ENCODE results near the gene ATP8B1. TPM values are rescaled to one million over a fixed set of nuclear protein-coding genes. Genes with fewer than 3 reads are reported as not detected.
"Not testable (repeated sequence)": the region's sequence is repeated elsewhere in the genome, so short reads cannot be mapped to it uniquely, and the experiment has no call there.

Gene ATP8B1
- total RNA-seq, 1 donor from 2014 or later: 7.8 TPM

DNA sequence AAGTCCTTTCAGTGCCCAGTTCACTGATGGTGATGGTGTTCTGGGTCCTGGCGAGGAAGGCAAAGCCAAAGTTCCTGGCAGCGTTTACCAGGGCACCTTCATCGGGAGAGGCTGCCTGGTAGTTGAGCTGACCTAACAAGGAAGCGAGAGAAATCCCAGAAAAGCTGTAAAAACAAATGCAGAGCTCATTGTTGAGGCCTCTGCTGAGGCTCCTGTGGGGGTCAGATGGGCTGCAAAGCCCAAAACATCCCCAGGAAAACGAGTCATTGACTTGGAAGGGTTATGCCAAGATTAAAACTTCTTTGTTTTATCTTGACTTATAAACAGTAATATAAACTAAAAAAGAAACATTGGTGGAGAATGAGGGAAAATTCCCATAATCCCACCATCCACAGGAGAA, 128.2 kb downstream of the ATP8B1 start:
- no peak for DNase-seq (ENCODE audit: low spot score)

DNA sequence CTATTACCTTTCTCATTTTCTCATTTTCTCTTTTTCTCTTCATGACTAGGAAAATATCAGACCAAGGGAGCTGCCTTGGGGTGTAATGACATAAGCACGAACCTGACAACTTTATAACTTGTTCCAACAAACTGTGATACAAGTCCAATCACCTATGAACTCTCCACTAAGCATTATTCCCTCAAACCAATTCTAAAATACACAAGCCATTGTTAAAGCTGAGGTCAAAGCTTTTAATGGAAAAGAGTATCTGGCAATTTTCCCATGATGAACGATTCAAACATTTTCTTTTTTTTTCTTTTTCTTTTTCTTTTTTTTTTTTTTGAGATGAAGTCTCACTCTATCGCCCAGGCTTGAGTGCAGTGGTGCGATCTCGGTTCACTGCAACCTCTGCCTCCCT, 133.1 kb downstream of the ATP8B1 start:
- no peak for DNase-seq (ENCODE audit: low spot score)

DNA sequence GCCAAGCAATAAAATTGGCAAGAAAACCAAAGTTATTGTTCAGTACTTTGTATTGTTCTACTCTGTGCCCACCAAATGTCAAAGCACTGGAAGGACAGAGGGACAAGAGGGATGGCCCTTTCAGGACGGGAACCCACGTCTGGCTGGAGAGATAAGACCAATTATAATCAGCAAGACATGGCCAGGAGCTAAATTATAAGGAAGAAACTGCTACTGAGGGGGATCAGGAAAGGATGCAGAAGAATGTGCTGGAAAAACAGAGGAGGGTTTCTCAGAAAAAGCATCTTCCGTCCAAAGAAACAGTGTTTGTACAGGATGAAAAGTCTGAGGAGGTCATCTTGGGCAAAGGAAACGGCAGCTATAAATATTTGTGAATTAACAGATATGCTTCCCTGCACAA, 135.1 kb downstream of the ATP8B1 start:
- no peak for DNase-seq (ENCODE audit: low spot score)

DNA sequence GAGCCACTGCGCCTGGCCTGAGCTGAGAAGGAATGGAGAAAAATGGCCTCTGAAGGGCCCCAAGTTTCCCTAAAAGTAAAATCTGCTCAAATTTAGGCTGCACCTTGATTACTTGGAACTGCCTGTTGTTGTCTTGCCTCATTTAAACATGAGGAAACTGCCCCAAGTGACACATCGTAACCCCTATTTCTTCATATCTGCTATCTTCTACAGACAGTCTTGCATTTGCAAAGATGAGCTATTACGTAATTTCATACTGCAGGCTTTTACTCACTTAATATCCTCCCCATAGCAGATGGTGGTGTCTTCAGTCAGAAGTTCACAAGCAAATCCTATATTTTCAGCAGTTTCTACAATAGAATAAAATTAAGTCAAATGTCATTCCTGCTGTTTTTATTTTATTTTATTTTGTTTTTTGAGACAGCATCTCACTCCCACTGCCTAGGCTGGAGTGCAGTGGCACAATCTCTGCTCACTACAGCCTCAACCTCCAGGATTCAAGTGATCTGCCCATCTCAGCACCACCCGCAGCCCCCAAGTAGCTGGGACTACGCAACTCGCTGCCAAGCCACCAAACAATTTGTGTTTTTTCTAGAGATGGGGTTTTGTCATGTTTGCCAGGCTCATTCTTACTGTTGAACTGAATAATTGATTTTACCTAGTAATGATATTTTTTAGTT, 136.2 kb downstream of the ATP8B1 start:
- no peak for DNase-seq (ENCODE audit: low spot score)

DNA sequence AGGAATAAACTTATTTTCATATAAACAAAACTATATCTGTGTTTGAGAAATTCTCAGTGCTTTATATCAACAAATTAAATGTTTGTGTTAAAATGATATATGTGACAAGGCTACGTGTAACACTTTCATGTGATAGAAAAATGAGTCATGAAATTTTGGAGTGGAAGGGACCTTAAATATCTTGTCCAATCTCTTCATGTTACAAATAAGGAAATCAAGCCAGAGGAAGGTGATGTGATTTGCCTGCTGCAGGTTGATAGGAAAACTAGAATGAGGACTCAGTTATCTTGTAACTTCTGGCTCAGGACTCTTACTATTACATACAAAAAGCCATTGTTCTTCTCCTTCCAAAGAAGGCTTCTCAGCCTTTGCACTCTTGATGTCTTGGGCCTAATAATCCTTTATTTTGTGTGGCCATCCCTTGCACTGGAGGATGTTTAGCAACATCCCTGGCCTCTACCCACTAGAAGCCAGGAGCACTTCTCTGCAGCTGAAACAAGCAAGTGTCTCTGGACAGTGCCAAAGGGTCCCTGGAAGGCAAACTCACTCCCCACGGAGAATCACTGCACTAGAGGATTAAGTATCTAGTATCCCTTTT, 138.4 kb downstream of the ATP8B1 start:
- no peak for DNase-seq (ENCODE audit: low spot score)

DNA sequence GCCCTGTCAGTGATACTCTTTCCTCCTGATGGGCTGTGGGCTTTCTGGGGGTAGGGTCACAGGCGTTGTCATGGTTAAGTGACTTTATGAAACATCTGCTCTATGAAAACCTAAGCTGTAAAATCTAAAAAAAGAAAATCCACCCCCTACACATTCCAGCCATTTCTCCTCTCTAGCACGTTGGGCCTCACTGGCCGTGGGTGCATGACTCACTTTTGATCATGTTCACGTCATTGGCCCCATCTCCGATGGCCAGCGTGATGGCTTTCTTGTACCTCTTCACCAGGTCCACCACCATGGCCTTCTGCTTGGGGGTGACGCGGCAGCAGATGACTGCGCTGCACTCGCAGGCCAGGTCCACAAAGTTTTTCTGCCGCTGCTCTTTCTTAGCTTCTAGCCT, 142.2 kb downstream of the ATP8B1 start:
- DNase-seq (ENCODE audit: low spot score): no peak

DNA sequence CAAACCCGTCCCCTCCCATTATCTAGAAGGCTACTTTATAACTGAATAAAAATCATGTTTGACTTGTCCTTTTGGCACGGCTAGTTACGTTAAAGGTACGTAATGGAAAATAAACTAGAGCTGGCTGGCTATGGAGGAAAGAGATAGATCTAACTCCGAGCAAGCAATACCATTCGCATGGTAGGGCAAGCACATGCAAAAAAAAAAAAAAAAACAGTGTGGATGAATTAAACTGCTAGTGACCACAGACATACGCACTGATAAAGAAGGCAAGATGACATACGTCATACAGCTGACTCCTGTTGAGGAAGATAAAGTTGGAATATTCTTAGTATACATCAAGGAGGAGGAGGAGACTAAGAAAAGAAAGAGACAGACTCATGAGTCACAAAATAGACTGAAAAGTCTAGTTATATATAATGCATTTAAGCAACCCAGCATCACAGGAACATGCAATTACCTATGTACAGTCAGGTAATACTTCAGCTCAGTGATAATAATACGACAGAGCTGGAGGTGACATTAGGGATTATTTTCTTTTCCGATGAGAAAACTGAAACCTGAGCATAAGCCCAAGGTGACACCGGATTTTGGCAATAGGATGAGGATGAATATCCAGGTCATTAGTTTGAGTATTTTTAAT, 143.5 kb downstream of the ATP8B1 start:
- DNase-seq (ENCODE audit: low spot score): no peak

DNA sequence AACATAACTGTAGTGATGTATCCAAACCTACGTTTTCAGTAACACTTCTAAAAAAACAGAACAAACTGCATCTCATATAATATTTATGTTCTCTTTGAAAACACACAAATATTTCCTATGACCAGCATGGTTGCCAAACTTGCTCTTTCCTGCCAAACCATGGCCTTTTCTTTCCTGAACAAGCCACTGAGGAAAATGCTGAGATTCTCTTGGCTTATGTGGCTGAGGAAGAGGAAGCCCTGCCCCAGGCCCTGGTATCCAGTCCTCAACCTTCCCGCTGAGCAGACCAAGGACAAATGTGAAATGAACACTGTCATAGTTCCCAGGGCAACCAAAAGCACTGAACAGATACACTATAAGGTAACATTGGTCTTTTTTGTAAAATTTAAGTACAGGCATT, 145.6 kb downstream of the ATP8B1 start:
- no peak for DNase-seq (ENCODE audit: low spot score)

DNA sequence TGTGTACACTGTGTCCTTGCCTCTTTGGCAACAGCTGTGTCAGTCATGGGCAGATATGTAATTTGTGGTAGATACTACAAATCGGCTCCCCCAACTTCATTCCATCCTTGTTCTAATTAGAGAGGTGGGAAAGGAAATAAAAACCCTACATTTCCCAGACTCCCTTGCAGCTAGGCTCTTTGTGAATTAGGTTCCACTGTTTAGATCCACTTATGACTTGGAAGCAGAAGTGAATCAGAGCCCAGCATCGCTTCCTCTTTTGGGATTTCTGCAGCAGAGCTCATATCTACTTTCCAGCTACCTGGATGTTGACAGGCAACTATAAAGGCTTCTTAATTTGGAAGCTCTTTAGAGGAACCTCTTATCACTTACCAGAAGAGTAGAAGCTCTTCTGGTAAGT, 147.4 kb downstream of the ATP8B1 start:
- DNase-seq (ENCODE audit: low spot score): no peak

DNA sequence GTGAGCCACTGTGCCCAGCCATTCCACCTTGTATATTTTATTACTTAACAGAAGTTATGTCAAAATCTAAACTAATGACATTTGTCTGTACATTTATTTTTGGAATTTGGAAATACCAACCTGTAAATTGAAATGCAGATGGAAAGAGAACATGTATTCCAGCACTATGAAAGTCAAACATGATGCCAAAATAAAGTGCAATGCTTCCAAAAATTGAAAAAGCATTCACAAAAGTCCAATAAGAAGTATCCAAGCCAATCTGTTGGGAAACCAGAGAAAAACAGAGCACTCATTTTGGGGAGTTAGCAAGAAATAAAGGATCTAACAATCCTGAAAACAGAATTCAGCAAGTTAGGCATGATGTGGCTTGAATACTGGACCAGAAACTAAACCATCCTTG, 151.2 kb downstream of the ATP8B1 start:
- no peak for DNase-seq (ENCODE audit: low spot score)

DNA sequence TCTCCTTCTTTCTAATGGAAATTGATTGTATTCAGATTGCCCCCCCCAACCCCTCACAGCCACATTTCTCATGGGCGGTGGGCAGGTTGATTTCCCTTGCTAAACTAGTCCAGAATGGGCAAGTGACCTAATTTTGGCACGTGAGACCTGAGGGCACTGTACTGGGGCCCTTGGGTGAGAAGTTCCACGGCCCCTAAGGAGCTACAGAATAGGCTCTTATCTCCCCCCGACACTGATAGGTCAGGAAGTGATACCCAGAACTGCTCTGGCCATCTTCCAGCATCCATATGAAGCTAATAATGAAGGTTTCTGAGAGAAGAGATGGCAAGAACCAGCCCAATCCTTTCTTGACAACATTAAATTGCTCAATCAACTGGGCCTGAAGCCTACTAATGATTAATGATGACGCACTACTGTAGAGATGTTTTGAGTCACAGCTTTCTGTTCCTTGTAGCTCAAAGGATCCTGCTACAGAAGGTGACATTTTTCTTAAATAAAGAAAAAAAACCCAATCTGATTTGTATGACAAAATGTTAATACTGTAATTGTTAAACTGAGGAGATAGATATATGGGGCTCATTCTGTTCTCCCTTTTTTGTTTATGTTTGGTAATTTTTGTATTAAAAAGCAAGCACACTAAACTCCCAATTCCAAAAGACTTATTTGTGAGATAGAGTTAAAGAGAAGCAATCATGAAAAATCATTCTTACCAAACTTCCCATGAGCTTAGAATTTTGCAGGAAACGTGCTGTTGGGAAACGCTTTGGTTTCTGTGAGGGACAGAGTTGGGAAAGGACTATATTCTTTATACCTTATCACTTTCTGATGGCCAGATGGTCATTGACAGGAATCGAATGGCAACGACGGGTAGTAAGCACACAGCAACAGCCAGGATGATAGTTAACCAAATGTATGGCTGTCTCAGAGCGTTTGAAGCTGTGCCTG, 153.3 kb downstream of the ATP8B1 start:
- DNase-seq (ENCODE audit: low spot score): no peak

DNA sequence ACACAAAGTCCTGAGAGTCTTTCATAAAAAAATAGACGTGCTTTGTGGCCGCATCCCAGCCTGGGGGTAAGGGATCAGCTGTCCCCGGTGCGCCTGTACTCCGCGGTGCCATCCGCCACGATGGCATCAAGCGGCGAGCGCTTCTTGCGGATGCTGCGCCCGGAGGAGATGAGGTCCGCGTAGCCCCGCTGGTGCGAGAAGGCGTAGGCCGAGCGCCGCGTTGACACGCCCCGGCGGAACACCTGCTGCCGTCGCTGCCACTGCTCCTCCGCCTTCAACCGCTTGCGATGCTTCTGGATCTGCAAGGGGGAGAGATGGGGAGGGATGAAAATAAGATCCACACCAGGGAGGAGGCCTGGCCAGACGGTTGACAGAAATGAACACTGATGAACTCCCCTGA, 154.7 kb downstream of the ATP8B1 start:
- no peak for DNase-seq (ENCODE audit: low spot score)

DNA sequence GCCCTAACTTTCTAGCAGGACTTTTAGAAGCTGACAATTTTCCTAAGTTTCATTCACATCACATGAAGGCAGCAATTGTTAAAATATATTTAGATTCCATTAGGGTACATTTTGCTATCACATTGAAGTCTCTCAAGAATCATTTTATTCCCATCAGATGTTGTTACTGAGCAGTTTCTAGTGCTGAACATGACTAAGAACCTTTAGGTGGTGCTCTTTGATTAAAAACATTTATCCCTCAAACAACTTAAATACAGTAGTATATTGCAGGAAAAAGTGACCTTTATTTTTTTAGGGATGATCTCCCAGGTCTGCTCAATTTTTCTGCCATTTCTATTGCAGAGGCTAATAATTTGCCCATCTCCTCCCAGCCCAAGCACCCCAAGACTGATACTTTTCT, 158.6 kb downstream of the ATP8B1 start:
- DNase-seq (ENCODE audit: low spot score): no peak

DNA sequence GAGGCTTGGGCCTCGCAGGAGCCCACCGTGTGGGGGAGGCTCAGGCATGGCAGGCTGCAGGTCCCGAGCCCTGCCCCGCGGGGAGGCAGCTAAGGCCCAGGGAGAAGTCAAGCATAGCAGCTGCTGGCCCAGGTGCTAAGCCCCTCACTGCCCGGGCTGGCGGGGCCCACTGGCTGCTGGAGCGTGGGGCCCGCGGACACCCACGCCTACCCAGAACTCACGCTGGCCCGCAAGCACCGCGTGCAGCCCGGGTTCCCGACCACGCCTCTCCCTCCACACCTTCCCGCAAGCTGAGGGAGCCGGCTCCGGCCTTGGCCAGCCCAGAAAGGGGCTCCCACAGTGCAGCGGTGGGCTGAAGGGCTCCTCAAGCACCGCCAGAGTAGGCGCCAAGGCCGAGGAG, 159.4 kb downstream of the ATP8B1 start:
- not testable (repeated sequence) for DNase-seq (ENCODE audit: low spot score)

DNA sequence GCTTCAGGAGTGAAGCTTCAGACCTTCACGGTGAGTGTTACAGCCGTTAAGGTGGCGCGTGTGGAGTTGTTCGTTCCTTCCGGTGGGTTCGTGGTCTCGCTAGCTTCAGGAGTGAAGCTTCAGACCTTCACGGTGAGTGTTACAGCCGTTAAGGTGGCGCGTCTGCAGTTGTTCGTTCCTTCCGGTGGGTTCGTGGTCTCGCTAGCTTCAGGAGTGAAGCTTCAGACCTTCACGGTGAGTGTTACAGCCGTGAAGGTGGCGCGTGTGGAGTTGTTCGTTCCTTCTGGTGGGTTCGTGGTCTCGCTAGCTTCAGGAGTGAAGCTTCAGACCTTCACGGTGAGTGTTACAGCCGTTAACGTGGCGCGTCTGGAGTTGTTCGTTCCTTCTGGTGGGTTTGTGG, 160.7 kb downstream of the ATP8B1 start:
- not testable (repeated sequence) for DNase-seq (ENCODE audit: low spot score)

DNA sequence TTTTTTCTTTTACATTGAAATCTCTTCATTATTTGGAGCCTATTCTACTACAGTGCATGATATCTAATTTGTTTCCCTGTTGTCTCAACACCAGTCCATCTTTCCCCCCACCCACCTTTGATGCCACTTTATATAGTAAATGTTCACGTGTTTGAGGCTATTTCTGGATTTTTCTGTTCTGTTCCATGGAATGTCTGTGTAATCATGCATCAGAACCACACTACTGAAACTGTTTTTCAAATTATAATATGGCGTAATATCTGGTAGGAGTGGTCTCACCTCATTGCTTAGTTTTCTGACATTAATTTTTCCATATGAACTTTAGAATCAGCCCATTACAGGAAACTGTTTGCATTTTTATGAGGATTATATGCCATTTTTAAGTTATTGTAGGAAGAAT, 162.4 kb downstream of the ATP8B1 start:
- no peak for DNase-seq (ENCODE audit: low spot score)

DNA sequence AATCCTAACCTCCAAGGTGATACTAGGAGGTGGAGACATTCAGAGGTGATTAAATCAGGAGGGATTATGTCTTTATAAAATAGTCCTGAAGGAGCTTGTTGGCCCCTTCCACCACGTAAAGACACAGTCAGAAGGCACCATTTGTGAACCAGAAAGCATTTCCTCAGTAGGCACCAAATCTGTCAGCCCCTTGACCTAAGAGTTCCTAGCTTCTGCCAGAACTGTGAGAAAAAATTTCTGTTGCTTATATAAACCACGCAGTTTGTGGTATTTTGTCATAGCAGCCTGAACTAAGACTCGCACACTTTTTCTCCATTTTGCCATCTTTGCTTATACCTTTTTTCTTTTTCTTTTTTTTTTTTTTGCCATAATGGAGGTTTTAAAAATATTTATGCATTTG, 162.9 kb downstream of the ATP8B1 start:
- no peak for DNase-seq (ENCODE audit: low spot score)

DNA sequence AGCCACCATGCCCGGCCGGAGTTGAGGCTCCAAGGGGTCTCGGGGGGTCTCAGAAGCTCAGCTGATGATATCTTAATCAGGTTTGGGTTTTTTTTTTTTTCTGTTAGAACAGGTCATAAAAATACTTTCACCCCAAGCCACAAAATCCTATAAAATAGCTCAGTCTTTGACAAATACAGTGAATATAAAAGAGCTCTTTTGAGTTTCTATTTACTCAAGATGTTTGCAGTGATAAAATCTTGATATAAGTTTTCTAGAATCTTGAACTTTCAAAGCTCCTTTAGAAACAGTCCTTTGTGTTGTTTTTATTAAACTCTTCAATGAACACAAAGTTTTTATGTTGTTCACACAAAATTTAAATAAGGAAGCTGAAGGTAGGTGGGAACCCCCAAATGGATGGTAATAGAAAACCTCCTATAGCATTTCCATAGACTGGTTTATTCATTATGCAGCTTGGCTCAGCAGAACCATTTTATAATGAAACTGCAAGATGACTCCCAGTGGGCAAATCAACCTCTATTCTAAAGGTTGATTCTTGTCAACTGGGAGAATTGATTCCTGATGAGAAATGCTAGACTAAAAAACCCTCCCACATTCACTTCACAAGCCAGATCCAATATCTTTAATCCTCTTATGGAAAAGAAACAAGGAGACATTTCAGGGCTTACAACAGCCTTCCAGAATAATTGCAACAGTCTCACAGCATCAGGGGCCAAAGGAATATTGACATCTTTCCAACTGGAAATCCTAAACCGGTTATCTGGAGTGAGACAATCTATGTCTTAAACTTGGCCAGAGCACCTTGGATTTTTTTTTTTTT, 167.9 kb downstream of the ATP8B1 start:
- DNase-seq (ENCODE audit: low spot score): no peak

DNA sequence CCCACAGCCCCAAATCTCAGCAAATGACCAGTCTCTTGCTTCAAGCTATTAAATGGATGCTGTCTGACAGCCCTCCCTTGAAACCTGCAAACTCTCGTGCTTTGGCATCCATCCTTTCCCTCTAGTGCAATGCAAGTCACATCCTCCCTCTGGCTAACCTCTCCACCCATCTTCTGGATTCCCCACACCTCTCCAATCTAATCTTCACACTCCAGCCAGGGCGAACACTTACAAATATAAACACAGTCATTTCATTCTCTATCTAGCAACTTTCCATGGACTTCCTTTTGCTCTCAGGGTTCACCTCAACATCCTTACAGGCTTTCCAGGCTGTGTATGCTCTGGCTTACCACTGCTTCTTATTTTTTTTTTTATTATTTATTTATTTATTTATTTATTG, 171.4 kb downstream of the ATP8B1 start:
- no peak for DNase-seq (ENCODE audit: low spot score)

DNA sequence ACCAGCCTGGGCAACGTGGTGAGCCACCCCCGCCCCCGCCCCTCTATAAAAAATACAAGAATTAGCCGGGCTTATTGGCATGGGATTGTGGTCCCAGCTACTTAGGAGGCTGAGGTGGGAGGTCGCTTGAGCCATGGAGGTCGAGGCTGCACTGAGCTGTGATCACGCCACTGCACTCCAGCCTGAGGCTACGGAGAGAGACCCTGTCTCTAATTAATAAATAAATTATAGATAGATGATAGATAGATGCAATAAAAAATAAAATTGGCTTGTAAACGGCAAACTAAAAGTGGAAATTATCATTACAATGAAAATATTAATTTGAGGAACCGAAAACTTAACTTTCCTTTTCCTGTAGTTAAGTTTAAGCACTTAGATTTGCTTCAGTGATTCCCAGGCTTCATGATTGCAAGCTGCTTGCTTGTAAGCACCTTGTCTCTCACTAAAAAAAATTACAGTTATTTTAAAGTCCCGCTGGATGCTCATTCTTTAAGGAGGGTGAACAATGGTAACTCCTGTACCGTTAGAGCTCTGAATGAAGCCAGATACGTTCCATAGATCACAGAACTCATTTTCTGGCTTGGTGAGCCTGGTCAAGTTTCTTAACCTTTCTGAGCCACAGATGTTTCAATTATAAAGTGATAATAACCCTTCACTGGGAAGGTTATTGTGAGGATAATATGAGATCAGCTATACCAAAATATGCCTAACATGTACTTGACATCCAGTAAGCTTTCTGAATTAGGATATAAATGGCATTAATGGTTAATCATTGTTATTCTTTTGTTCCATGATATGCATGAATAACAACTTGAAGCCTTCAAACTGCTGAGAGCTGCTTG, 172.1 kb downstream of the ATP8B1 start:
- DNase-seq (ENCODE audit: low spot score): no peak
